Uterus (tissue), 4 donors: ENCODE results near the gene GNG8. TPM values are rescaled to one million over a fixed set of nuclear protein-coding genes. Genes with fewer than 3 reads are reported as not detected.

Experiments
- DNase-seq, 2 donors: peaks; one replicate each; pipeline ENCODE4 v3.0.0-alpha.2; 2019 to 2020
- H3K27ac ChIP-seq, 2 donors: fragments of 200-600 bp; sonication (generic); 1 replicate in 1 of 2; 2 replicates in 1 of 2; pipeline ENCODE4 v1.5.1; 2016 to 2018
- H3K27me3 ChIP-seq, 2 donors: fragments of 200-600 bp; sonication (generic); one replicate each; pipeline ENCODE4 v1.5.1; 2018 to 2019; ENCODE audit warnings: control low read depth in 1 of 2
- H3K36me3 ChIP-seq, 2 donors: fragments of 200-600 bp; sonication (generic); one replicate each; pipeline ENCODE4 v1.5.1; 2019; ENCODE audit warnings: control low read depth in 1 of 2
- H3K4me1 ChIP-seq, 2 donors: fragments of 200-600 bp; sonication (generic); one replicate each; pipeline ENCODE4 v1.5.1; 2018 to 2019; ENCODE audit warnings: control low read depth in 1 of 2
- H3K4me3 ChIP-seq, 2 donors: fragments of 200-600 bp; sonication (generic); 1 replicate in 1 of 2; 2 replicates in 1 of 2; pipeline ENCODE4 v1.5.1; 2018 to 2019; ENCODE audit warnings: mild to moderate bottlenecking in 1 of 2
- H3K9me3 ChIP-seq, 2 donors: fragments of 200-600 bp; sonication (generic); one replicate each; pipeline ENCODE4 v1.5.1; 2019; ENCODE audit warnings: control low read depth in 1 of 2
- CTCF ChIP-seq, 4 experiments: fragments of 200-600 bp in 2 of 4; fragments of 450-650 bp in 2 of 4; sonication (generic) in 2 of 4; IDR thresholded peaks; one replicate each; pipeline ENCODE4 v1.5.1; 2016 to 2019; ENCODE audit warnings: antibody characterized with exemption in 4 of 4, mild to moderate bottlenecking in 2 of 4, moderate library complexity in 1 of 4
- POLR2A ChIP-seq, 2 donors: fragments of 450-650 bp; IDR thresholded peaks; one replicate each; pipeline ENCODE4 v1.6.1; 2016; ENCODE audit warnings: antibody characterized with exemption in 2 of 2, mild to moderate bottlenecking in 1 of 2, moderate library complexity in 1 of 2
- intact Hi-C: fragments of 100-400 bp; cut with DNase I; formaldehyde crosslinking; loops from one replicate; pipeline ENCODE4 v1.15.1; 2023; ENCODE audit warnings: low total_unique reads
- total RNA-seq, 4 donors: library from RNA; depleted of rRNA in 3 of 4; stranded (reverse); fragments of >200 nt in 3 of 4; gene quantifications; one replicate each; pipeline versions ENCODE4 v1.1.0 to v1.2.4, GENCODE V29; 2014 to 2023
- donor health status: DM: yes; HTN: yes; CAD: no.

The GNG8 gene
- total RNA-seq, 4 donors from 2014 or later, result not detected

GRCh38 chr19:46650445-46650844 is 14.4 kb upstream of the GNG8 start:
- no peaks in the 10 kb centered on the region for H3K9me3 ChIP-seq
- intact Hi-C loops, result no loop called here
- peak overlapping the region; percentile 16 to 17 for H3K27ac ChIP-seq
- H3K4me3 ChIP-seq, result no peak overlapping the region
- DNase-seq, result no peak
- no peak for TF ChIP-seq POLR2A (IDR thresholded peaks at IDR 0.05)
- no peak for TF ChIP-seq CTCF (IDR thresholded peaks at IDR 0.05)
- H3K4me1 ChIP-seq, result peaks cover 0 to 10% of the 10 kb centered on the region in 2 donors
- H3K27me3 ChIP-seq, result no peaks in the 10 kb centered on the region
- H3K36me3 ChIP-seq, result no peaks in the 10 kb centered on the region

GRCh38 chr19:46648961-46649960 is 13.3 kb upstream of the GNG8 start:
- no peak overlapping the region for H3K27ac ChIP-seq
- H3K27me3 ChIP-seq, result no peaks in the 10 kb centered on the region
- intact Hi-C loops, result no loop called here
- no peaks in the 10 kb centered on the region for H3K9me3 ChIP-seq
- no peaks in the 10 kb centered on the region for H3K36me3 ChIP-seq
- no peak for TF ChIP-seq POLR2A (IDR thresholded peaks at IDR 0.05)
- TF ChIP-seq CTCF (IDR thresholded peaks at IDR 0.05), result no peak
- peaks cover 0 to 10% of the 10 kb centered on the region in 2 donors for H3K4me1 ChIP-seq
- no peak overlapping the region for H3K4me3 ChIP-seq
- DNase-seq, result no peak

GRCh38 chr19:46648060-46648960 is 12.3 kb upstream of the GNG8 start:
- DNase-seq, result no peak
- no peak overlapping the region for H3K4me3 ChIP-seq
- no peak for TF ChIP-seq POLR2A (IDR thresholded peaks at IDR 0.05)
- TF ChIP-seq CTCF (IDR thresholded peaks at IDR 0.05), result no peak
- intact Hi-C loops, result no loop called here
- H3K27me3 ChIP-seq, result no peaks in the 10 kb centered on the region
- H3K27ac ChIP-seq, result no peak overlapping the region
- H3K36me3 ChIP-seq, result no peaks in the 10 kb centered on the region
- peaks cover 0 to 3% of the 10 kb centered on the region in 2 donors for H3K4me1 ChIP-seq
- H3K9me3 ChIP-seq, result no peaks in the 10 kb centered on the region

GRCh38 chr19:46646402-46646801 is 10.4 kb upstream of the GNG8 start:
- H3K36me3 ChIP-seq, result no peaks in the 10 kb centered on the region
- no peak overlapping the region for H3K4me3 ChIP-seq
- intact Hi-C loops, result no loop called here
- H3K9me3 ChIP-seq, result no peaks in the 10 kb centered on the region
- H3K27ac ChIP-seq, result peak overlapping the region in 1 of 2 donors; percentile 50
- H3K4me1 ChIP-seq, result peaks cover 0 to 3% of the 10 kb centered on the region in 2 donors
- H3K27me3 ChIP-seq, result no peaks in the 10 kb centered on the region
- no peak for DNase-seq
- TF ChIP-seq CTCF (IDR thresholded peaks at IDR 0.05), result no peak
- TF ChIP-seq POLR2A (IDR thresholded peaks at IDR 0.05), result no peak
